GM21423 (cell line): ENCODE data around the gene GPC6.

Experiments
- ATAC-seq: cut with Tn5 transposase; IDR thresholded peaks from one replicate; pipeline ENCODE4 v1.9.1; 2021; ENCODE audit warnings: mild to moderate bottlenecking, moderate library complexity; ENCODE audit not compliant: unreplicated experiment

Gene GPC6

GRCh38 chr13:94308832-94309231 is 1082.2 kb downstream of the GPC6 start:
- ATAC-seq, result no peak

- no peak for ATAC-seq
Measured at GRCh38 chr13:94309576-94309975, 1083.0 kb downstream of the GPC6 start.

- no peak for ATAC-seq
Measured at GRCh38 chr13:94309997-94310855, 1083.6 kb downstream of the GPC6 start.

GRCh38 chr13:94311893-94312292 is 1085.3 kb downstream of the GPC6 start:
- ATAC-seq, result no peak

GRCh38 chr13:94312511-94313216 is 1086.1 kb downstream of the GPC6 start:
- no peak for ATAC-seq

GRCh38 chr13:94313321-94313910 is 1086.8 kb downstream of the GPC6 start:
- ATAC-seq, result no peak

- ATAC-seq, result no peak
Measured at GRCh38 chr13:94313926-94314325, 1087.3 kb downstream of the GPC6 start.

- ATAC-seq, result no peak
Measured at GRCh38 chr13:94315188-94315587, 1088.6 kb downstream of the GPC6 start.

- ATAC-seq, result no peak
Measured at GRCh38 chr13:94317063-94317491, 1090.5 kb downstream of the GPC6 start.

- no peak for ATAC-seq
Measured at GRCh38 chr13:94318418-94318817, 1091.8 kb downstream of the GPC6 start.

- no peak for ATAC-seq
Measured at GRCh38 chr13:94319501-94319900, 1092.9 kb downstream of the GPC6 start.

- ATAC-seq, result no peak
Measured at GRCh38 chr13:94322925-94323763, 1096.5 kb downstream of the GPC6 start.

- ATAC-seq, result peak; percentile 34
Measured at GRCh38 chr13:94323764-94324758, 1097.5 kb downstream of the GPC6 start.

GRCh38 chr13:94324767-94325540 is 1098.3 kb downstream of the GPC6 start:
- no peak for ATAC-seq

- no peak for ATAC-seq
Measured at GRCh38 chr13:94325650-94326049, 1099.0 kb downstream of the GPC6 start.

- ATAC-seq, result peak; percentile 94
Measured at GRCh38 chr13:94327318-94327717, 1100.7 kb downstream of the GPC6 start.

GRCh38 chr13:94328381-94329041 is 1101.9 kb downstream of the GPC6 start:
- ATAC-seq, result no peak

GRCh38 chr13:94329277-94329676 is 1102.7 kb downstream of the GPC6 start:
- no peak for ATAC-seq
